PC-9 (cell line): ENCODE measurements around the gene SLC25A44. TPM values are rescaled to one million over a fixed set of nuclear protein-coding genes. Genes with fewer than 3 reads are reported as not detected.

Experiments
- BruUV-seq: library from RNA; stranded (reverse); fragments of 400-500 nt; replicated peaks from 2 replicates; lab custom pipeline; 2021; lab: Mats Ljungman, UMichigan
- CTCF ChIA-PET: fragments of 300-600 bp; sonication (Branson Sonifier 250); formaldehyde crosslinking; loops from one replicate; lab custom pipeline; 2022; ENCODE audit warnings: antibody characterized with exemption; lab: Charles Lee
- POLR2A ChIA-PET: fragments of 300-600 bp; sonication (Branson Sonifier 250); formaldehyde crosslinking; loops from one replicate; lab custom pipeline; 2022; ENCODE audit warnings: antibody characterized with exemption; ENCODE audit not compliant: unreplicated experiment; lab: Charles Lee
- DNase-seq, 2 experiments: peaks; one replicate each; pipeline versions ENCODE4 v3.0.0 to v3.0.0-alpha.2; 2015 to 2022; ENCODE audit warnings: mixed read lengths in 1 of 2
- H2AFZ ChIP-seq: fragments of 200-600 bp; sonication (generic); 2 replicates; pipeline ENCODE4 v1.8.1; 2017; ENCODE audit warnings: antibody characterized with exemption
- H3F3A ChIP-seq: fragments of 200-600 bp; sonication (generic); 2 replicates; pipeline ENCODE4 v1.8.1; 2017; ENCODE audit warnings: antibody characterized with exemption, mild to moderate bottlenecking, low read depth; ENCODE audit not compliant: insufficient read depth
- H3K27ac ChIP-seq: fragments of 200-600 bp; sonication (generic); 2 replicates; pipeline ENCODE4 v1.6.1; 2016; ENCODE audit warnings: mixed run types
- H3K27me3 ChIP-seq: fragments of 200-600 bp; sonication (generic); 2 replicates; pipeline ENCODE4 v1.6.1; 2016; ENCODE audit warnings: low read depth, mixed run types; ENCODE audit not compliant: insufficient read depth
- H3K36me3 ChIP-seq: fragments of 200-600 bp; sonication (generic); 2 replicates; pipeline ENCODE4 v1.6.1; 2016; ENCODE audit warnings: low read depth, mixed run types
- H3K4me1 ChIP-seq: fragments of 200-600 bp; sonication (generic); replicated peaks from 2 replicates; pipeline ENCODE4 v1.6.1; 2016; ENCODE audit warnings: mixed run types; ENCODE audit not compliant: insufficient read depth
- H3K4me2 ChIP-seq: fragments of 200-600 bp; sonication (generic); 2 replicates; pipeline ENCODE4 v1.6.1; 2017; ENCODE audit warnings: mixed run types
- H3K4me3 ChIP-seq: fragments of 200-600 bp; sonication (generic); 2 replicates; pipeline ENCODE4 v1.6.1; 2016; ENCODE audit warnings: mixed run types
- H3K79me2 ChIP-seq: fragments of 200-600 bp; sonication (generic); 2 replicates; pipeline ENCODE4 v1.6.1; 2017; ENCODE audit warnings: low read depth, mixed run types
- H3K9me2 ChIP-seq: fragments of 200-600 bp; sonication (generic); 2 replicates; pipeline ENCODE4 v1.8.1; 2017; ENCODE audit warnings: mild to moderate bottlenecking; ENCODE audit not compliant: insufficient read depth
- H3K9me3 ChIP-seq: fragments of 200-600 bp; sonication (generic); 2 replicates; pipeline ENCODE4 v1.8.1; 2016; ENCODE audit warnings: low read depth; ENCODE audit not compliant: insufficient read depth
- H4K20me1 ChIP-seq: fragments of 200-600 bp; sonication (generic); 2 replicates; pipeline ENCODE4 v1.8.1; 2017; ENCODE audit not compliant: insufficient read depth
- CTCF ChIP-seq: fragments of 200-600 bp; sonication (generic); conservative IDR thresholded peaks from 2 replicates; pipeline ENCODE4 v1.6.1; 2017; ENCODE audit warnings: mixed run types, antibody characterized with exemption, mild to moderate bottlenecking, moderate library complexity
- EZH2 ChIP-seq: fragments of 200-600 bp; sonication (generic); IDR thresholded peaks from 2 replicates; pipeline ENCODE4 v1.8.0; 2017; ENCODE audit warnings: antibody characterized with exemption, low read depth
- intact Hi-C: fragments of 100-400 bp; cut with micrococcal nuclease; formaldehyde crosslinking; loops from one replicate; pipeline ENCODE4 v1.10.0; 2022; ENCODE audit not compliant: unreplicated experiment
- total RNA-seq: library from RNA; stranded (reverse); gene quantifications from 2 replicates; pipeline ENCODE4 v1.2.3, GENCODE V29; 2021

The SLC25A44 gene
- total RNA-seq, 1 experiment from 2014 or later: 20.2 TPM

DNA sequence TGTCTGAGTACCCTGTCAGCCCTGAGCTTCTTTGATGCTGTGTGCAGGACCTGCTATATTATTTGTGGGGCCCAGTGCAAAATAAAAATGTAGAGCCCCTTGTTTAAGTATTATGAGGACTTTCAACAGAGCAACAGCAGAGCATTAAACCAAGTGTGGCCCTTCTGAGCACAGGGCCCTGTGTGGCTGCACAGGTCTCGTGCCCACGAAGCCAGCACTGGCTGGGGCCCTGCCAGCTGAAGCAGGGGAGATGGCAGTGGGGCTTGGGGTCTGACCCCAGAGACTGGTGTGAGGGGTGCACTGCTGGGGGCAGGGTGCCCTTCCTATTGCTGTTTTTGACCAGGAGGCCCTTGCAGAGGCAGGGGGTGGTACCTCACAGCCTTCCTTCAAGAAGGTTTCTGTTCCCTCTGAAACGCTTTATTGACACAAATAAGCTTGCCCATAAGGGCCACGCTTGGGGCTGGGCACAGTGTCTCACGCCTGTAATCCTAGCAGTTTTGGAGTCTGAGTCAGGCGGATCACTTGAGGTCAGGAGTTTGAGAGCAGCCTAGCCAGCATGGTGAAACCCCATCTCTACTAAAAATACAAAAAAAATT, 42.7 kb upstream of the SLC25A44 start:
- H3F3A ChIP-seq: peaks cover 2% of the 10 kb centered on the region; the same call in 1 of the 2 replicates
- CTCF ChIA-PET: no interaction called here
- peaks cover 15% of the 10 kb centered on the region; the same call in 1 of the 2 replicates for H3K27me3 ChIP-seq
- BruUV-seq: no TSS peak
- no peak overlapping the region for H3K4me3 ChIP-seq
- DNase-seq: peak in 1 of 2 experiments; percentile 41
- no peak overlapping the region for H3K4me2 ChIP-seq
- H3K4me1 ChIP-seq: peaks cover 15% of the 10 kb centered on the region
- no peaks in the 10 kb centered on the region for H4K20me1 ChIP-seq
- POLR2A ChIA-PET: no interaction called here
- no peaks in the 10 kb centered on the region for H3K9me3 ChIP-seq
- no peak overlapping the region for H3K27ac ChIP-seq
- H3K79me2 ChIP-seq: no peaks in the 10 kb centered on the region
- H3K36me3 ChIP-seq: no peaks in the 10 kb centered on the region
- TF ChIP-seq CTCF (no peak), EZH2 (no peak)
- H3K9me2 ChIP-seq: no peaks in the 10 kb centered on the region
- intact Hi-C loops: no loop called here
- H2AFZ ChIP-seq: no peak overlapping the region

DNA sequence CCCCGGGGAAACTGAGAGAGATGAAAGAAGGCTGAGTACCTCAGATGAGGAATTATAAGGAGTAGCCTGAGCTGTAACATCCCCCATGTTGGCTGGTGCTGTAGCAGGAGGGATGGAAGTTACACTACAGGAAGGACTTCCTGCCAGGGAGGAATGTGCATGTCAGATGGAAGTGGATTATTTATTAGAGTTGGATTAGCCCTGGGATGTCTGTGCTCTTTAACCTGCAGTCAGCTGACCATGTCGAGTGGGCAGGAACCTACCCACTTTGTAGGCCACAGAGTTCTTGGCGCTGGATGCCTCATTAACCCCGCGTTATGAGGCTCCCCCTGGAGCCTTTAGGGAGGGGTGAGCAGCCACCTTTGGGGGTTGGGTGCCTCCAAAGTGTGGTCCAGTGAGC, 41.3 kb upstream of the SLC25A44 start:
- no peaks in the 10 kb centered on the region for H3K79me2 ChIP-seq
- no peaks in the 10 kb centered on the region for H3K9me3 ChIP-seq
- DNase-seq: no peak
- H3K27ac ChIP-seq: no peak overlapping the region
- H2AFZ ChIP-seq: no peak overlapping the region
- ChIA-PET CTCF (interaction anchor here (0.6 kb wide), 1 partner anchor 54 kb away, joined by 4 read pairs; no protein-coding TSS in a partner anchor), POLR2A (interaction anchor here (0.5 kb wide), 1 partner anchor 60 kb away, joined by 4 read pairs; the partner anchor contains the start of gene PMF1)
- H3K27me3 ChIP-seq: peaks cover 15% of the 10 kb centered on the region; the same call in 1 of the 2 replicates
- no peak for TF ChIP-seq CTCF
- no peak for TF ChIP-seq EZH2
- peak overlapping the region; percentile 76 for H3K4me2 ChIP-seq
- H4K20me1 ChIP-seq: no peaks in the 10 kb centered on the region
- H3K9me2 ChIP-seq: no peaks in the 10 kb centered on the region
- no peak overlapping the region for H3K4me3 ChIP-seq
- no TSS peak for BruUV-seq
- intact Hi-C loops: no loop called here
- peaks cover 15% of the 10 kb centered on the region for H3K4me1 ChIP-seq
- H3F3A ChIP-seq: no peaks in the 10 kb centered on the region; the same call in 1 of the 2 replicates
- no peaks in the 10 kb centered on the region for H3K36me3 ChIP-seq

DNA sequence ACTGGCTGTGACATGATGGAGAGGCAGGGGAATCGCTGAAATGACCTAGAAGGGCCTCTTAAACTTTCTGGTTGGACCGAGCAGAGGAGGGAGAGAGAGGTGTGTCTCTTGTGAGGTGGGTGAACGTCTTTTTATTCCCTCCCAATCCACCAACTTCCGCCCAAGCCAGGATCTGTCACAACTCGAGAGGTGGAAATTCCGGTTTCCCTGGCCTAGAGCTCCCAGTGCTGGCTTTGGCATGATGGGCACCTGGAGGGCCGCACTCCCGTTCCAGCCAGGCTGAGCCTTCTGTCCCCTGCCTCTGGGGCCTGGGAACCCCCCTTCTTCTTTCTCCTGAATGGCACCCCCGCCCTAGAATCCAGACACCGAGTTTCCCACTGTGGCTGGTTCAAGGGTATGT, 40.5 kb upstream of the SLC25A44 start, which contains the start of gene SEMA4A:
Gene SEMA4A (plus strand): TSS at position 224 of the 400 bp plus-strand sequence. CDS start 994 bp downstream, outside the sequence.
- H3K4me3 ChIP-seq: peak within 1 kb of the TSS; percentile 50
- no peaks in the 10 kb centered on the region for H3K79me2 ChIP-seq
- ChIA-PET CTCF (interaction anchor here (1.1 kb wide), 1 partner anchor 72 kb away, joined by 4 read pairs; no protein-coding TSS in a partner anchor), POLR2A (interaction anchor here (0.6 kb wide), 1 partner anchor 11 kb away, joined by 6 read pairs; no protein-coding TSS in a partner anchor)
- H3K4me2 ChIP-seq: peak within 1 kb of the TSS; percentile 76
- H4K20me1 ChIP-seq: no peaks in the 10 kb centered on the region
- H3K27ac ChIP-seq: no peak within 1 kb of the TSS
- H3K36me3 ChIP-seq: no peaks in the 10 kb centered on the region
- peaks cover 15% of the 10 kb centered on the region for H3K4me1 ChIP-seq
- intact Hi-C loops: no loop called here
- peaks cover 10% of the 10 kb centered on the region; the same call in 1 of the 2 replicates for H3K27me3 ChIP-seq
- H3K9me3 ChIP-seq: no peaks in the 10 kb centered on the region
- no TSS peak for BruUV-seq
- H2AFZ ChIP-seq: peak within 1 kb of the TSS; percentile 75
- no peaks in the 10 kb centered on the region for H3K9me2 ChIP-seq
- peak; percentile 77 to 79 for DNase-seq
- no peak for TF ChIP-seq CTCF
- TF ChIP-seq EZH2: no peak
- H3F3A ChIP-seq: no peaks in the 10 kb centered on the region; the same call in 1 of the 2 replicates
